Endometrium (tissue), 2 donors: Measurements from ENCODE around the gene RPL21.
A peak's percentile ranks its signal among the peaks of the same experiment; 100 is the strongest.
"Not testable (repeated sequence)": the region's sequence is repeated elsewhere in the genome, so short reads cannot be mapped to it uniquely, and the experiment has no call there.

Source experiments
- FAIRE-seq: peaks from 2 replicates; lab custom pipeline; 2012; peaks lifted over from hg19 to GRCh38; lab: Jason Lieb, UNC
- donor health status: control.
- donor health status: control.

The RPL21 gene

DNA sequence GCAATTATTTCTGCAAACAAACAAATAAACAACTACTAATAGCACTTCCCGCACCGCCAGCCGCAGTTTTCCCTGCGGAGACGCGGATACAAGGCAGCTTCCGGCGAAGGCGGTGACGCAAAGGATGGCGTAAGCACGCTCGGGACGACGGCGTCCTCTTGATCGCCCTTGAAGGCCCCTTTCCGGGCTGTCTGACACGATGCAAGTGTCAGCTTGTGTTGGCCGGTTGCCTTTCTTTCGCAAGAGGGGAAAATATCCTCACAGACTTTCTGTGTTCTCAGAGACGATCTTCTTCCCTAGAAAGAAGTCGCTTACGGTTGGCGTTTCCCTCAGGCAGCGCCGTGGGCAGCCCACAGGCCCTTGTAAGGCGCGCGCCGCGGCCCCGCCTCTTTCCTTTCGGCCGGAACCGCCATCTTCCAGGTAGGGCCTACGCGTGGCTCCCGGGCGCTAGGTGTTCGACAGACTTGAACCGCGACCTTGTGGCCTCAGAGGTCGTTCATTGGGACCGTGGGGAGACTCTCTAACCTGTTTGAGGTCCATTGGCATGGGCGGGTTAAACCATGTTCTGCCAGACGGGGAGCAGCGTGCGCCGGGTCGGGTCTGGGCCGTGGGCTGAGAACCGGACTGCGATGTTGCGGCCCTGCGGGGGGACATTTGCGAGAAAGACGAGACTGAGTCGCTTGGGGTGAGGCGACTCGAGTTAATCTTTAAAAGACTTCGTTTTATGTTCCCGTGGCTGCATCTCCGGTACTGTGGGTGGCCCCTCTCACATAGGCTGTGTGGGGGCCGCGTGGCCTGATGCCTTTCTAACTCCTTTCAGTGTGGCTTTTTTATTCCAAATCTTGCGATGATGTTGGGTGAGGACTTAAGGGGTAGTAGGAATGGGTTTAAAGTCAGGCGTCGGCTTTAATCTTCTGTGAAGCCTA is at the start of gene RPL21:
TSS of gene RPL21 (plus strand) at position 393 of the 926 bp plus-strand sequence. CDS start 2,219 bp downstream, outside the sequence.
- peak; percentile 93 for FAIRE-seq

DNA sequence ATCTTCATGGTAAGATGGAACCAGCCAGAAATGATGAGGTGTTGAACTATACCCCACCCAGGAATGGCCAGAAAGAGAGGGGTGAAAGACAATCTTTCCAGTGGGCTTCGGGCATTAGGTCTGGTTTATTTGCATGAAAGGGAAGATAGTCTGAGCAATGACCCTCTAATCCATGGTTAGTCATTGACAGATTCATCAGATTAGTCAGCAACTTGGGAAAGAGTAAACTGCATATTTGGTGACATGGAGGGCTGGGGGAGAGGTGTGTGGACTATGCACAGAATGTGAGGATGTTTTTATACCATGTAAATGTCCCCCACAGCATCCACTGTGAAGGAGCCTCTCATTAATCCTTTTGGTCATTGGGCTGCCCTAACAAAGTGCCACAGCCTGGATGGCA is 49.7 kb upstream of the RPL21 start:
- FAIRE-seq = no peak

DNA sequence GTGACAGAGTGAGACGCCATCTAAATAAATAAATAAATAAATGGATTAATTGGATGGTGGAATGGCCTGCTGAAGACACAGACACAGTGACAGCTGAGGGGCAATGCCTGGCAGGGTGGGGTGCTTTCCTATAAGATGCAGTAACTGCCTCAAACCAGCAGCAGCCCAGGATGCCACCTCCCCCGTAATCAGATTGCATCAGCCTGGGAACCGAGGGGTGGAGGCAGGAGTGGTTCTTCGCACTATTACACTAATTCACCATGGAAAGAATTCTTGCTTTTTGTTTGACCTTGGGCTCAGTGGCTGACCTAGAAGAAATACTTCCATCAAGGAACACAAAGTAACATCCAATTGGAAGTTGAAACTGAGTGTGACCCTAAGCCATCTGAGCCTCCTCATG is 48.2 kb upstream of the RPL21 start:
- FAIRE-seq = no peak

DNA sequence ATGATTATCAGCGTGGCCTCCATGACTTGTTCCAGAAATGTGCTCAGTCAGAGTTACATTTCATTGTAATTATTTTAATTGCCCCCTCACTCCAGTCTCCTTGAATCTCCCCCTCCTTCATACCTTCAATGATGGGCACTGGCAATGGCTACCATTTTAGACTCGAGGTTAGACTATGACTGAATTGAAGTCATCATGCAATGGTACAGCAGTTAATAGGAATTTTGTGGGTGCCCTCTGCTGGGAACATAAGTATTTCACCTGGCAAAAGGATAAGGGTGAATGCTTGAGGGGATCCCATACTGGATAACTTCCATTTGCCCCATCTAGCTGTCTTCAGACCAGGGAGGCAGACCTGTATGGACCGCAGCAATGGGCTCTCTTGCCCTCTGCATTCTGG is 47.5 kb upstream of the RPL21 start:
- no peak for FAIRE-seq

DNA sequence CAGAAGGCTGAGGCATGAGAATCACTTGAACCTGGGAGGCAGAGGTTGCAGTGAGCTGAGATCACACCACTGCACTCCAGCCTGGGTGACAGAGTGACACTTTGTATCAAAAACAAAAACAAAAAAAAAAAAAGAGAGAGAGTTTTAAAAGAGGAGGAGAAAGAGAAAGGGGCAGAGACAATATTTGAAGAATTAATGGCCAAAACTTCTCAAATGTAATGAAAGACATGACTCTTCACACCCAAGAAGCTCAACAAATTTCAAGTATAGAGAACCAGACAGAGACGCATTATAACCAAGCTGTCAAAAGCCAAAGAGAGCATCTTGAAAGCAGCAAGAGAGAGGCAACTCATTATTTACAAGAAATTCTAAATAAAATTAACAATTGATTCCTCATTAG is 42.8 kb upstream of the RPL21 start:
- no peak for FAIRE-seq

DNA sequence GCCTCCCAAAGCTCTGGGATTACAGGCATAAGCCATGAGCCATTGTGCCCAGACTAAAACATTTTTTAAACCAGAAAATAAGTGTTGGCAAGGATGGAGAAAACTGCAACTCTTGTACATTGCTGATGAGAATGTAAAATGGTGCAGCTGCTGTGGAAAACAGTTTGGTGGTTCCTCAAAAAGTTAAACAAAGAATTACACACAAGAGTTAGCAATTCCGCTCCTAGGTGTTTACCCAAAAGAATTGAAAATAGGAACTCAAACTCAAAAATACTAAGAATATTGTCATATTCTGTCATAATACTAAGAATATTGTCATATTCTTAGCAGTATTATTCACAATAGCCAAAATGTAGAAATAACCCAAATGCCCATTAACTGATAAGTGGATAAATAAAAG is 40.1 kb upstream of the RPL21 start:
- no peak for FAIRE-seq

DNA sequence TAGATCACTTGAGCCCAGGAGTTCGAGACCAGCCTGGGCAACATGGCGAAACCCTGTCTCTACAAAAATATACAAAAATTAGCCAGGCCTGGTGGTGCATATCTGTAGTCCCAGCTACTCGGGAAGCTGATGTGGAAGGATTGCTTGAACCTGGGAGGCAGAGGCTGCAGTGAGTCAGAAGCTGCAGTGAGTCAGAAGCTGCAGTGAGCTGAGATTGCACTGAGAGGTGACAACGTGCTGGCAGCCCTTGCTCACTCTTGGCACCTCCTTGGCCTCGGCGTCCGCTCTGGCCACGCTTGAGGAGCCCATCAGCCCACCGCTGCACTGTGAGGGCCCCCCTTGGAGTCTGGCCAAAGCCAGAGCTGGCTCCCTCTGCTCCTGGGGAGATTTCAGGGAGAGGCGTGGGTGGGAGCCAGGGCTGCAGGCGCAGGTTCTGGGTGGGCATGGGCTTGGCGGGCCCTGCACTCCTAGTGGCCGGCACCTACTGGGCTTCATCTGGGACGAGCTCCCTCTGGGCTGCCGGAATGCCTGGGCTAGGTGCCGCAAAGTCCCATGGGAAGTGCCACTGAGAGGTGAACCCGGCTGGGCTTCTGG is 39.5 kb upstream of the RPL21 start:
- FAIRE-seq = no peak

DNA sequence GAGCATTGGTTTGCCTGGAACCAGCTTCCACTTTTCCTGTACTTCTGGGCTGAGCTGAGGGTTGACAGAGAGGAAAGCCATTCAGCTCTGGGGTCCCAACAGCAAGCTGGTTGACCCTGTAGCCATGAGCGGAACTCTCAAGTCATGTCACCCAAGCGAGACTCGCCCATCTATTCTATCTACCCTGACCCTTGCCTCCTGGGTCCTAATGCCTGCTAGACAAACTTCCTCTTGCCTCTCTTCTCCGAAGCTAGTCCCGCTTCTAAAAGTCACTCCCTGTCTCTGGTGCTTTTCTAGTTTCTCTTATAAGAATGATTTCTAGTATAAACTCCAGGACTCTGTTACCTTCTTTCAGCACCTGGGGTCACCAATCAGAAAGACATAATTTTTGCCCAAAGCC is 38.0 kb upstream of the RPL21 start:
- FAIRE-seq = not testable (repeated sequence)

DNA sequence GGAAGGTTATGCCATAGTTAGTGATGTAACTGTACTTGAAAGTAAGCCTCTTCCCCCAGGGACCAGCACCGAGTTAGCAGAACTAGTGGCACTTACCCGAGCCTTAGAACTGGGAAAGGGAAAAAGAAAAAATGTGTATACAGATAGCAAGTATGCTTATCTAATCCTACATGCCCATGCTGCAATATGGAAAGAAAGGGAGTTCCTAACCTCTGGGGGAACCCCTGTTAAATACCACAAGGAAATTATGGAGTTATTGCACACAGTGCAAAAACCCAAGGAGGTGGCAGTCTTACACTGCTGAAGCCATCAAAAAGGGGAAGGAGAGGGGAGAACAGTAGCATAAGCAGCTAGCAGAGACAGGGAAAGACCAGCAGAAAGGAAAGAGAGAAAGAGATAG is 33.6 kb upstream of the RPL21 start:
- FAIRE-seq = not testable (repeated sequence)

DNA sequence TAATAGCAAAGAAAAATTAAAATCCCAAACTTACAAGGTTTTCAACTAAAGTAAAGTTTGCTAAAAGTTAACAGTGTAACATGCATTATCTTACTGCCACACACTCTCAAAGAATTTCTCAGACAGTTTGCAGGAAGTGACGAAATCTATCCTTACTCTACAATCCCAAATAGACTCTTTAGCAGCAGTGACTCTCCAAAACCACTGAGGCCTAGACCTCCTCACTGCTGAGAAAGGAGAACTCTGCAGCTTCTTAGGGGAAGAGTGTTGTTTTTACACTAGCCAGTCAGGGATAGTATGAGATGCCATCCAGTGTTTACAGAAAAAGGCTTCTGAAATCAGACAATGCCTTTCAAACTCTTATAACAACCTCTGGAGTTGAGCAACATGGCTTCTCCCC is 32.5 kb upstream of the RPL21 start:
- not testable (repeated sequence) for FAIRE-seq

DNA sequence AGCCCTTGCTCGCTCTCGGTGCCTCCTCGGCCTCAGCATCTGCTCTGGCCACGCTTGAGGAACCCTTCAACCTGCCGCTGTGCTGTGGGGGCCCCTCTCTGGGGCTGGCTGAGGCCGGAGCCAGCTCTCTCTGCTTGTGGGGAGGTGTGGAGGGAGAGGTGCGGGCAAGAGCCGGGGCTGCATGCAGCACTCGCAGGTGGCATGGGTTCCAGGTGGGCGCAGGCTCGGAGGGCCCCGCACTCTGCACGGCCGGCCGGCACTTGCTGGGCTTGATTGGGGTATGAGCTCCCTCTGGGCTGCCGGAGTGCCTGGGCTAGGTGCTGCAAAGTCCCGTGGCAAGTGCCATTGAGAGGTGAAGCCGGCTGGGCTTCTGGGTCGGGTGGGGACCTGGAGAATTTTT is 31.7 kb upstream of the RPL21 start:
- no peak for FAIRE-seq

DNA sequence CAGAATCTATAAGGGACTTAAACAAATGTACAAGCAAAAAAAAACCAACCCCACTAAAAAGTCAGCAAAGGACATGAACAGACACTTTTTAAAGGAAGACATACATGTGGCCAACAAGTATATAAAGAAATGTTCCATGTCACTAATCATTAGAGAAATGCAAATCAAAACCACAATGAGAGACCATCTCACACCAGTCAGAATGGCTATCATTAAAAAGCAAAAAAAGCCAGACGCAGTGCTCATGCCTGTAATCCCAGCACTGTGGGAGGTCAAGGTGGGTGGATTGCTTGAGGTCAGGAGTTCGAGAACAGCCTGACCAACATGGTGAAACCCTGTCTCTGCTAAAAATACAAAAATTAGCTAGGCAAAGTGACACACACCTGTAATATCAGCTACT is 29.3 kb upstream of the RPL21 start:
- not testable (repeated sequence) for FAIRE-seq

DNA sequence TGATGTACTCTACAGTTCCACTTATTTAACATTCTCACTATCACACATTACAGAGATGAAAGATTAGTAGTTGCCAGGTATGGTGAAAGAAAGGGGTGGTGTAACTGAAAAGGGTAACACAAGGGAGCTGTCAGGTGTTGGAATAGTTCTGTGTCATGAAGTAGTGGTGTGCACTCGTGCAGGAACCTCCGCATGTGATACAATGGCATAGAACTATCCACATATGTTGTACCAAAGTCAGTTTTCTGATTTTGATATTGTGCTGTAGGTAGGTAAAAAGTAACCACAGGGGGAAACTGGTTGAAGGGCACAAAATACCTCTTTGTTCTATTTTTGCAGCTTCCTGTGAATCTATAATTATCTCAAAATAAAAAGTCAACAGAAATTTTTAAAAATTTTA is 24.4 kb upstream of the RPL21 start:
- FAIRE-seq = no peak

DNA sequence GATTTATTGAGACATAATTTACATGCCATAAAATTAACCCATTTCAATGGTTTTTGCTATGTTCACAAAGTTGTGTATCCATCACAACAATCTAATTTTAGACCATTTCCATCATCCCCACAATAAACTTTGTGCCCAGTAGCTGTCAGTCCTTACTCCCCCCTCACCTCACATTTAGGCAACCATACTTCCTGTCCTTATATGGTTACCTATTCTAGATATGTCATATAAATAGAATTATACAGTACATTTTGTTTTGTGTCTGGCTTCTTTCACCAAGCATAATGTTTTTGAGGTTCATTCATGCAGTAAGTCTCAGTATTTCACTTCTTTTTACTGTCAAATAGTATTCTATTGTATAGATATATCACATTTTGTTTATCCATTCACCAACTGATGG is 23.2 kb upstream of the RPL21 start:
- no peak for FAIRE-seq

DNA sequence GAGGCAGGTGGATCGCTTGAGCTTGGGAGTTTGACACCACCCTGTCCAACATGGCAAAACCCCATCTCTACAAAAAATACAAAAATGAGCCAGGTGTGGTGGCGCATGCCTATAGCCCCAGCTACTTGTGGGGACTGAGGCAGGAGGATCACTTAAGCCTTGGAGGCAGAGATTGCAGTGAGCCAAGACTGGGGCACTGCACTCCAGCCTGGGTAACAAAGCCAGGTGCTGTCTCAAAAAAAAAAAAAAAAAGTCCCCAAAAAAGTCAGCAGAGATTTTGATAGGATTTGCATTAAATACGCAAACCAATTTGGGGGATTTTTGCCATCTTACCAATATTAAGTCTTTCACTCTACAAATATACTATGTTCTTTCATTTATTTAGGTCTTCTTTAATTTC is 21.7 kb upstream of the RPL21 start:
- FAIRE-seq = no peak

DNA sequence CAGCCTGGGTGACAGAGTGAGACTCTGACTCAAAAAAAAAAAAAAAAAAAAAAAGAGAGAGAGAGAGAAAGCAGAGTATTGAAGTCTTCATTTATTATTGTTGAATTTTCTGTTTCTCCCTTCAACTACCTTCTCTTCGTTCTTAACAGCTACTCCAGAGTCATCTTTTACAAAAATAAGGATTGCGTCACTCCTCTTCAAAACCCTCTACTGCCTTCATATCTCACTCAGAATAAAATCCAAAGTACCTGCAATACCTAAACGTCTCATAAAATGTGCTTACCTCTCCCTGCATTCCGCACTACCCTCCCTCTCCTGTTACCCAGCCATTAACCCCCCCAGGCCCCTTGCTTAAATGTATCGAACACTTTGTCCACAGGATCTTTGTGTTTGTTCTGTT is 17.4 kb upstream of the RPL21 start:
- FAIRE-seq = no peak

DNA sequence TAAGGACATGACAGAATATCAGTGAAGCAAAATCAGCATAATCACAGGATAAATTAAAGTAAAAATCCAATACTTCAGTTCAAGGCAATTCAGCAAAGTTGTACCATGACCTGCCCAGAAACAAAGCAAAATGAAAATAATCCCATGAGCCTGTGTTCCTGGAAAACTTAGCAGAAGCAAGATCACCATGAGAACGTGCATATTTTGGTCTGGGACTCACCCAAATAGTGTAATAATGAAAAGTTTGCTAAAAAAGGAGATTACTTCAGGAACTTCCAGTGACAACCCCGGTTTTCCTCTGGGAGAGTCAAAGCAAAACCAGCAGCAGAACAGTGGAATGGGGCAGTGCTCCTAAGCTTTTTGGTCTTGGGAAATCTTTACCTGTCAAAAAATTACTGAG is 14.9 kb upstream of the RPL21 start:
- FAIRE-seq = no peak

DNA sequence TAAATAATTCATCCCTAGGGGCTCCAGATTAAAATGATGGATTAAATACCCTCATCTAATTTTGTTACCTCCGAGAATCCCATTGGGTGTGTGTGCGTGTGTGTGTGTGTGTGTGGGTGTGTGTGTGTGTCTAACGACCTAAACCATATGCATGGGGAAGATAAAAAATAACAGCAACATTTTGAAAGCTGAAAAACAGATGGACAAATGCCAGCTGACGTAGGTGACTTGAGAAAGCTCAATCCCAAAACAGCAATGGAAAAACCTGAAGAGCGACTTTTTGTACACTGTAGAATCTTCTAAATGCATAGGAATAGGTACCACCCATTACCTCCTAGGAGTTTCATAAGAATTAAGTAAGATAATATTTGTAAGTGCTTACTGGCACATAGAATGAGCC is 8.7 kb upstream of the RPL21 start:
- no peak for FAIRE-seq

DNA sequence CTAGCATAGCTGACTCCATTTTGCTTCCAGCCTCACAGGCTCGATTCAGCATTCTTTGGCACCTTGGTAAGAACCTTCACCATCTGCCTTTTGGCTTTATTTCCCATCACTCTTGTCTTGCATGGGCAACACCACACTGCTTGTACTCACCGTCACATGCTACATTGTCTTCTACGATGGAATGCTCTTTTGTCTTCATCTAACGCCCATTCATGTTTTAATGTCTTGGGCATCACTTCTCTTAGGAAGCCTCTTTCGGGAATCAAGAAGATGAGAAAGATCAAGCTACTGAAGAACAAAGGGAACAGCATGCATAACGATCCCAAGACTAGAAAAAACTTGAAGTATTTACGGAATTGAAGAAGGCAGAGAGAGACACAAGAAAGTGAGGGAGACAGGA is 5.7 kb upstream of the RPL21 start:
- no peak for FAIRE-seq

DNA sequence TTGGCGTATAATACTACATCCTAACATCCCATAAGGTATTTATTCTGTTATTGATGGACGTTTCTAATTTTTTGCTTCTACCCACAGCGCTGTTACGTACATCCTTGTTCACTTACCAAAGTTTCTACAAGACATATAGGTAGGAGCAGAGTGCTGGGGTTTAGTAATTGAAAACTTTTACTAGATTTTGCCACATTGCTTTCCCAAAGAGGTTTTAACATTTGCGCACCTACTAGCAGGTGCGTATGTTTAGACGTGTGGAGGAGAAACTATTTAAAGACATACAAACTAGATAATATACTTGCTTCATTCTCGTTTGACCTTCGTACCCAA is 559 bp upstream of the RPL21 start:
- no peak for FAIRE-seq

DNA sequence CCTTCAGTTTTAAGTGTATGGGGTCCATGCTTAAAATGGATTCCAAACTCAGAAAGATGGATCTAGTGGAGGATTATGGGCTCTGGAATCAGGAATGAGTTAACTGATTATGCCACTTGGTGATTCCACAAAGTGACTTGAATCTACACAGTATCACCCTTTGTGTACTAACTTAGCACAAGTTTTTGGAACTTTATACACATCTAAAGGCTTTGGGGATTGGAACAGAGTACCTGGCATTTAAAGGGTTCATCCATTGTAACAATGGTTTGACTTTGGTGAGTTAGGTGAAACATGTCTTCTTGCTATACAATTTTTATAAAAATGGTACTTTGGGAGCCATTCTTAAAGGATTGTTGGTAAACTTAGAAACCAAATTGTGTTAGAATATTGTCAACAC is 1.1 kb downstream of the RPL21 start:
- FAIRE-seq = no peak

DNA sequence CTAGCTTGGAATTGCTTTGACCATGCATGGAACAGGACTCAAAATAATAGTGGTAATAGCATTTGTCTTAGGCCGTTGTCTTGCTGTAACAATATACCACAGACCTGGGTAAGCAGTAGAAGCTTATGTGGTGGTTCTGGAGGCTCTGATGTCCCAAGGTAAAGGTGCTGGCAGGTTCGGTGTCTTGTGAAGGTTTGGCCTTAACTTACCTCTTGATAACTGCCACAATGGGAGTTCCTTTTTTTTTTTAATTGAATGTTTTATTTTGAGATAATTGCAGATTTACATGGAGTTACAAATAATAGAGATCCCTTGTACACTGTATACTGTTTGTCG is 5.8 kb downstream of the RPL21 start:
- FAIRE-seq = no peak

DNA sequence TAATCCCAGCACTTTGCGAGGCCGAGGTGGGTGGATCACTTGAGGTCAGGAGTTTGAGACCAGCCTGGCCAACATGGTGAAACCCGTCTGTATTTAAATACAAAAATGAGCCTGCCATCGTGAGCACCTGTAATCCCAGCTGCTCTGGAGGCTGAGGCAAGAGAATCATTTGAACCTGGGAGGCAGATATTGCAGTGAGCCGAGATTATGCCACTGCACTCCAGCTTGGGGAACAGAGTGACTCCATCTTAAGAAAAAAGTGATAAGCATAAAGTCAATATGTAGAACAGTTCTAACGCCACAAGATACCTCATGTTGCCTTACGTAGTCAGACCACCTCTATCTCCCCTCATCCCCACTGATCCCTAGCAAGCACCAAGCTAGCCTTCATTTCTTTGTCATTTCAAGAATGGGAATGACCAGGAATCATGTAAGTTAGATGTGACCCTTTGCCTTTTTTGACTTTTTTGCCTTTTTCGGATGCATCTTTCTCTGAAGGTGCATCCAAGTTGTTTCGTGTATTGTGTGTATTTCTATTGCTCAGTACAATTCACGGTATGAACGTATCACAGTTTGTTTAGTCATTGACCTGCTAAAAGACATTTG is 6.4 kb downstream of the RPL21 start:
- no peak for FAIRE-seq
